Spleen (tissue), 11 donors: ENCODE data around the gene WDR82. TPM values are rescaled to one million over a fixed set of nuclear protein-coding genes. Genes with fewer than 3 reads are reported as not detected.
A peak's percentile ranks its signal among the peaks of the same experiment; 100 is the strongest.

Experiments used
- DNase-seq: peaks from one replicate; pipeline ENCODE4 v3.0.0-alpha.2; 2020
- H3K27ac ChIP-seq, 8 donors: fragments of 200-600 bp; sonication (generic) in 7 of 8; 1 replicate in 4 of 8; 2 replicates in 4 of 8; pipeline versions ENCODE4 v1.5.0 to v1.8.0; 2016 to 2021; ENCODE audit warnings: inconsistent platforms in 4 of 8, mild to moderate bottlenecking in 4 of 8, moderate library complexity in 1 of 8
- H3K27me3 ChIP-seq, 7 donors: fragments of 200-600 bp; sonication (generic) in 6 of 7; replicated peaks in 1 of 7; 1 replicate in 4 of 7; 2 replicates in 3 of 7; pipeline versions ENCODE4 v1.5.0 to v1.8.0; 2016 to 2021; ENCODE audit warnings: inconsistent platforms in 3 of 7, mild to moderate bottlenecking in 1 of 7
- H3K36me3 ChIP-seq, 6 donors: fragments of 200-600 bp; sonication (generic) in 5 of 6; 1 replicate in 4 of 6; 2 replicates in 2 of 6; pipeline versions ENCODE4 v1.5.0 to v1.8.0; 2016 to 2021; ENCODE audit warnings: inconsistent platforms in 2 of 6
- H3K4me1 ChIP-seq, 6 donors: fragments of 200-600 bp; sonication (generic) in 5 of 6; 1 replicate in 3 of 6; 2 replicates in 3 of 6; pipeline versions ENCODE4 v1.5.0 to v1.8.0; 2016 to 2021; ENCODE audit warnings: inconsistent platforms in 3 of 6
- H3K4me3 ChIP-seq, 8 donors: fragments of 200-600 bp; sonication (generic) in 7 of 8; 1 replicate in 4 of 8; 2 replicates in 4 of 8; pipeline versions ENCODE4 v1.5.0 to v1.8.0; 2016 to 2021; ENCODE audit warnings: inconsistent platforms in 4 of 8, mild to moderate bottlenecking in 4 of 8, moderate library complexity in 2 of 8
- H3K9me3 ChIP-seq, 8 donors: fragments of 200-600 bp; sonication (generic) in 7 of 8; 1 replicate in 4 of 8; 2 replicates in 4 of 8; pipeline versions ENCODE4 v1.5.0 to v1.8.0; 2016 to 2021; ENCODE audit warnings: inconsistent platforms in 4 of 8
- CTCF ChIP-seq, 11 experiments: fragments of 200-600 bp in 7 of 11; fragments of 450-650 bp in 4 of 11; sonication (generic) in 4 of 11; IDR thresholded peaks in 8 of 11; conservative IDR thresholded peaks in 3 of 11; 1 replicate in 7 of 11; 2 replicates in 4 of 11; pipeline versions ENCODE4 v1.4.0 to v1.8.0; 2016 to 2021; ENCODE audit warnings: antibody characterized with exemption in 11 of 11, inconsistent platforms in 4 of 11, mild to moderate bottlenecking in 1 of 11
- POLR2A ChIP-seq, 3 donors: fragments of 450-650 bp; IDR thresholded peaks; one replicate each; pipeline ENCODE4 v1.5.1; 2017; ENCODE audit warnings: antibody characterized with exemption in 3 of 3, mild to moderate bottlenecking in 1 of 3
- POLR2AphosphoS5 ChIP-seq, 3 donors: sonication (generic); formaldehyde crosslinking; IDR thresholded peaks; one replicate each; pipeline ENCODE4 v1.5.1; 2017; ENCODE audit warnings: antibody characterized with exemption in 3 of 3
- WGBS, 5 donors: extraction: QIAGEN DNeasy Blood & Tissue Kit in 3 of 5; methylation state at CpG; one replicate each; pipeline versions ENCODE4 v1.1.5 to v1.1.7; 2013 to 2018; 5-methylcytosine and 5-hydroxymethylcytosine counted together
- intact Hi-C: fragments of 100-400 bp; cut with DNase I; formaldehyde crosslinking; loops from one replicate; pipeline ENCODE4 v1.15.0; 2023; ENCODE audit warnings: low total_unique reads
- polyA plus RNA-seq, 3 donors: library from polyadenylated mRNA; stranded (reverse); fragments of 200-250 nt; gene quantifications; one replicate each; pipeline ENCODE4 v1.2.1, GENCODE V29; 2013
- total RNA-seq, 7 donors: library from RNA; depleted of rRNA in 3 of 7; stranded (reverse); fragments of >200 nt in 3 of 7; fragmentation: NEBNext Ultra II Directional in 4 of 7; extraction: Animal tissue kit (Norgen Biotek cat#: 25700) in 4 of 7; gene quantifications; one replicate each; pipeline versions ENCODE4 v1.1.0 to v1.2.1, GENCODE V29; 2016 to 2021
- donor health status: healthy with polysubstance abuse.
- donor health status: DM: no; HTN: no; CAD: no; lungs with moderate emphysema.
- donor health status: DM: no; HTN: no; CAD: no.
- donor health status: Bipolar disorder and iron deficiency.
- donor health status: healthy.
- donor health status: DM: no; HTN: no; CAD: no.
- donor health status: DM: yes; HTN: yes; CAD: no.

The WDR82 gene
- total and polyA plus RNA-seq, 10 donors, result 20.9 to 80.6 (median 66.4) TPM

GRCh38 chr3:52221141-52221562, 57.3 kb downstream of the WDR82 start:
- peaks cover 46 to 100% (median 92%) of the 10 kb centered on the region in 6 donors for H3K4me1 ChIP-seq
- 79 to 92% (median 86%) methylated on average over 10 to 27 of the region's 27 CpGs for WGBS, 5 donors

GRCh38 chr3:52220380-52221026, 57.9 kb downstream of the WDR82 start:
- H3K36me3 ChIP-seq, result peaks cover 0 to 54% (median 1%) of the 10 kb centered on the region in 6 donors
- 31 to 38% (median 34%) methylated on average over 8 to 9 of the region's 9 CpGs for WGBS, 5 donors
- TF ChIP-seq CTCF (IDR thresholded peaks at IDR 0.05 in 8 of 11, conservative IDR thresholded peaks at IDR 0.05 in 3 of 11) (peak; percentile 81 to 95 (median 93)), POLR2A (IDR thresholded peaks at IDR 0.05) (no peak), POLR2AphosphoS5 (IDR thresholded peaks at IDR 0.05) (peak; percentile 26 to 73 (median 68))
- no peak overlapping the region for H3K4me3 ChIP-seq
- peaks cover 46 to 97% (median 88%) of the 10 kb centered on the region in 6 donors for H3K4me1 ChIP-seq
- peak; percentile 96 for DNase-seq
- no peaks in the 10 kb centered on the region for H3K9me3 ChIP-seq
- intact Hi-C loops, result no loop called here
- peak overlapping the region in 4 of 8 donors; percentile 5 to 67 (median 34) for H3K27ac ChIP-seq
- no peaks in the 10 kb centered on the region for H3K27me3 ChIP-seq

More at GRCh38 chr3:52221141-52221562, 57.3 kb downstream of the WDR82 start:
- no peaks in the 10 kb centered on the region for H3K27me3 ChIP-seq
- peak; percentile 79 for DNase-seq
- intact Hi-C loops, result no loop called here
- TF ChIP-seq POLR2A (IDR thresholded peaks at IDR 0.05) (no peak), CTCF (IDR thresholded peaks at IDR 0.05 in 8 of 11, conservative IDR thresholded peaks at IDR 0.05 in 3 of 11) (no peak), POLR2AphosphoS5 (IDR thresholded peaks at IDR 0.05) (peak in 1 of 3 donors; percentile 16)
- no peaks in the 10 kb centered on the region for H3K9me3 ChIP-seq
- H3K36me3 ChIP-seq, result peaks cover 0 to 47% (median 0%) of the 10 kb centered on the region in 6 donors
- H3K4me3 ChIP-seq, result peak overlapping the region in 1 of 8 donors; percentile 50
- peak overlapping the region in 4 of 8 donors; percentile 5 to 67 (median 54) for H3K27ac ChIP-seq

- H3K36me3 ChIP-seq, result peaks cover 0 to 68% (median 15%) of the 10 kb centered on the region in 6 donors
- DNase-seq, result peak; percentile 59
These were observed 59.4 kb downstream of the WDR82 start for GRCh38 chr3:52218937-52219650.

More at GRCh38 chr3:52218937-52219650, 59.4 kb downstream of the WDR82 start:
- WGBS, 5 donors, result 59 to 83% (median 76%) methylated on average over 3 to 6 of the region's 6 CpGs
- intact Hi-C loops, result no loop called here
- peaks cover 46 to 83% (median 80%) of the 10 kb centered on the region in 6 donors for H3K4me1 ChIP-seq
- no peaks in the 10 kb centered on the region for H3K27me3 ChIP-seq
- TF ChIP-seq POLR2A (IDR thresholded peaks at IDR 0.05), result no peak
- no peak for TF ChIP-seq POLR2AphosphoS5 (IDR thresholded peaks at IDR 0.05)
- no peak for TF ChIP-seq CTCF (IDR thresholded peaks at IDR 0.05 in 8 of 11, conservative IDR thresholded peaks at IDR 0.05 in 3 of 11)
- no peaks in the 10 kb centered on the region for H3K9me3 ChIP-seq
- peak overlapping the region in 6 of 8 donors; percentile 4 to 73 (median 56) for H3K27ac ChIP-seq
- H3K4me3 ChIP-seq, result no peak overlapping the region
